ENCODE measurements around the gene FAM229B.

The FAM229B gene

GRCh38 chr6:112144145-112144926, 56.9 kb downstream of the FAM229B start:
- DNase-seq: no peak

- no peak for DNase-seq
Observed at GRCh38 chr6:112145080-112145573, 57.7 kb downstream of the FAM229B start.

- DNase-seq: no peak
Observed at GRCh38 chr6:112148103-112148502, 60.7 kb downstream of the FAM229B start.

DNA sequence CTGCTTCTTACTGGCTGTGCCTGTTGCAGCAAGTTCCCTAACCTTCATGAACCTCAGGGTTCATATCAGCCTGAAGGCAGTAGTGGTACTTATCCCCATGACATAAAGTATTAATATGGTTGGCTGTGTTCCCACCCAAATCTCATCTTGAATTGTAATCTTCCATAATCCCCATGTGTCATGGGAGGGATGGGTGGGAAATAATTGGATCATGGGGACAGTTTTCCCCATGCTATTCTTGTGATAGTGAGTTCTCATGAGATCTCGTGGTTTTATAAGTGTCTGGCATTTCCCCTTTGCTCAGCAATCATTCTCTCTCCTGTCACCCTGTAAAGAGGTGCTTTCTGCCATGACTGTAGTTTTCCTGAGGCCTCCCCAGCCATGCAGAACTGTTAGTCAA, 61.8 kb downstream of the FAM229B start:
- no peak for DNase-seq

GRCh38 chr6:112149719-112150263, 62.4 kb downstream of the FAM229B start:
- no peak for DNase-seq

- DNase-seq: no peak
Observed at GRCh38 chr6:112150363-112150762, 63.0 kb downstream of the FAM229B start.
